A549 (cell line): ENCODE results near the gene CAMTA1. TPM values are rescaled to one million over a fixed set of nuclear protein-coding genes. Genes with fewer than 3 reads are reported as not detected.

ENCODE experiments used
- ATAC-seq, 2 experiments: fragments of 200-7000 bp in 1 of 2; fragments of >200 bp in 1 of 2; cut with Nextera tagmentation in 1 of 2; cut with Tn5 transposase in 1 of 2; 3 replicates each; pipeline versions ENCODE4 v1.8.0 to v1.9.1; 2018 to 2020; ENCODE audit warnings: mild to moderate bottlenecking in 1 of 2, moderate library complexity in 1 of 2
- CTCF ChIA-PET: fragments of 300-600 bp; sonication (Branson Sonifier 250); formaldehyde crosslinking; extraction: SDS; loops from one replicate; lab custom pipeline; 2021; ENCODE audit warnings: antibody characterized with exemption, inconsistent platforms; lab: Yijun Ruan, JAX
- POLR2A ChIA-PET: fragments of 350-600 bp; formaldehyde crosslinking; extraction: SDS; loops from one replicate; lab custom pipeline; 2021; ENCODE audit warnings: antibody characterized with exemption, inconsistent platforms; lab: Yijun Ruan, JAX
- DNase-seq, 2 experiments: peaks; one replicate each; pipeline versions ENCODE4 v3.0.0 to v3.0.0-alpha.2; 2011 to 2016; ENCODE audit warnings: low read depth in 1 of 2, low spot score in 1 of 2
- FAIRE-seq: peaks from 2 replicates; lab custom pipeline; 2011; peaks lifted over from hg19 to GRCh38; lab: Jason Lieb, UNC
- H3K27ac ChIP-seq, 2 experiments: fragments of >200 bp; sonication (Bioruptor Twin); formaldehyde crosslinking; 3 replicates each; pipeline ENCODE4 v1.5.1; 2016 to 2017
- H3K4me1 ChIP-seq: fragments of >200 bp; sonication (Bioruptor Twin); formaldehyde crosslinking; 3 replicates; pipeline ENCODE4 v1.6.1; 2016
- H3K4me2 ChIP-seq: fragments of >200 bp; sonication (Bioruptor Twin); formaldehyde crosslinking; 3 replicates; pipeline ENCODE4 v1.6.1; 2016
- H3K4me3 ChIP-seq: fragments of >200 bp; sonication (Bioruptor Twin); formaldehyde crosslinking; 3 replicates; pipeline ENCODE4 v1.5.1; 2016
- H3K9me3 ChIP-seq: fragments of >200 bp; sonication (Bioruptor Twin); formaldehyde crosslinking; 3 replicates; pipeline ENCODE4 v1.6.1; 2016
- CBX2 ChIP-seq: fragments of 200-600 bp; sonication (generic); IDR thresholded peaks from 2 replicates; pipeline ENCODE4 v1.6.1; 2016; ENCODE audit warnings: low read depth, mild to moderate bottlenecking, borderline replicate concordance
- CEBPB ChIP-seq, 2 experiments: fragments of >200 bp in 1 of 2; sonication (Bioruptor Twin) in 1 of 2; formaldehyde crosslinking in 1 of 2; IDR thresholded peaks; 2 replicates each; pipeline ENCODE4 v1.6.1; 2012 to 2016
- CHD2 ChIP-seq: fragments of 150-350 bp; IDR thresholded peaks from 2 replicates; pipeline ENCODE4 v1.6.1; 2014; ENCODE audit warnings: low read length; ENCODE audit not compliant: partially characterized antibody
- EHF ChIP-seq: fragments of 250-450 bp; sonication (Bioruptor Pico); IDR thresholded peaks from 2 replicates; pipeline ENCODE4 v1.5.0; 2020; ENCODE audit warnings: mild to moderate bottlenecking
- EP300 ChIP-seq, 2 experiments: fragments of >200 bp; sonication (Bioruptor Twin); formaldehyde crosslinking; IDR thresholded peaks; 2 replicates in 1 of 2; 3 replicates in 1 of 2; pipeline ENCODE4 v1.6.1; 2016 to 2017
- FOXS1 ChIP-seq: fragments of 250-450 bp; sonication (Bioruptor Pico); IDR thresholded peaks from 2 replicates; pipeline ENCODE4 v1.5.0; 2020; ENCODE audit warnings: mild to moderate bottlenecking, moderate library complexity
- HDAC2 ChIP-seq: fragments of 200-600 bp; sonication (generic); IDR thresholded peaks from 2 replicates; pipeline ENCODE4 v1.6.1; 2016
- HEYL ChIP-seq: fragments of 250-450 bp; sonication (Bioruptor Pico); IDR thresholded peaks from 2 replicates; pipeline ENCODE4 v1.8.0; 2021; ENCODE audit warnings: mild to moderate bottlenecking, moderate library complexity
- HOXB5 ChIP-seq: fragments of 250-450 bp; sonication (Bioruptor Pico); IDR thresholded peaks from 2 replicates; pipeline ENCODE4 v1.5.0; 2020; ENCODE audit warnings: mild to moderate bottlenecking, moderate library complexity
- JUN ChIP-seq, 2 experiments: fragments of >200 bp; sonication (Bioruptor Twin); formaldehyde crosslinking; IDR thresholded peaks; 2 replicates in 1 of 2; 3 replicates in 1 of 2; pipeline ENCODE4 v1.6.1; 2016 to 2017
- MYC ChIP-seq: IDR thresholded peaks from 2 replicates; pipeline ENCODE4 v1.6.1; 2012; ENCODE audit warnings: mild to moderate bottlenecking, inconsistent platforms, low read length, improper control_type of control experiment, borderline replicate concordance
- NPAS2 ChIP-seq: fragments of 250-450 bp; sonication (Bioruptor Pico); IDR thresholded peaks from 2 replicates; pipeline ENCODE4 v1.8.0; 2022; ENCODE audit warnings: mild to moderate bottlenecking, moderate library complexity, borderline replicate concordance
- NR3C1 ChIP-seq: fragments of >200 bp; sonication (Bioruptor Twin); formaldehyde crosslinking; IDR thresholded peaks from 3 replicates; pipeline ENCODE4 v1.6.1; 2017
- RAD21 ChIP-seq, 2 experiments: fragments of >200 bp in 1 of 2; sonication (Bioruptor Twin) in 1 of 2; formaldehyde crosslinking in 1 of 2; IDR thresholded peaks in 1 of 2; conservative IDR thresholded peaks in 1 of 2; 2 replicates in 1 of 2; 3 replicates in 1 of 2; pipeline ENCODE4 v1.6.1; 2012 to 2018; ENCODE audit warnings: inconsistent platforms in 1 of 2
- RARB ChIP-seq: fragments of 250-450 bp; sonication (Bioruptor Pico); IDR thresholded peaks from 2 replicates; pipeline ENCODE4 v1.8.0; 2021; ENCODE audit warnings: mild to moderate bottlenecking, moderate library complexity
- RCOR1 ChIP-seq: fragments of 150-350 bp; IDR thresholded peaks from 2 replicates; pipeline ENCODE4 v1.6.1; 2014; ENCODE audit warnings: antibody characterized with exemption, low read length, low read depth
- RFX5 ChIP-seq: fragments of 450-650 bp; IDR thresholded peaks from 2 replicates; pipeline ENCODE4 v1.7.1; 2014; ENCODE audit warnings: antibody characterized with exemption, mild to moderate bottlenecking, moderate library complexity
- SREBF2 ChIP-seq: fragments of 450-650 bp; IDR thresholded peaks from 2 replicates; pipeline ENCODE4 v1.6.1; 2014; ENCODE audit warnings: mild to moderate bottlenecking, moderate library complexity
- TP53 ChIP-seq: fragments of 250-450 bp; sonication (Bioruptor Pico); IDR thresholded peaks from 2 replicates; pipeline ENCODE4 v1.5.0; 2021; ENCODE audit warnings: mild to moderate bottlenecking, moderate library complexity
- ZC3H11A ChIP-seq: fragments of 450-650 bp; IDR thresholded peaks from 2 replicates; pipeline ENCODE4 v1.6.1; 2014; ENCODE audit warnings: antibody characterized with exemption, mild to moderate bottlenecking
- ZSCAN20 ChIP-seq: fragments of 250-450 bp; sonication (Bioruptor Pico); IDR thresholded peaks from 2 replicates; pipeline ENCODE4 v1.8.0; 2022; ENCODE audit warnings: mild to moderate bottlenecking, moderate library complexity
- WGBS: methylation state at CpG from one replicate; pipeline ENCODE4 v1.1.6; 2017; ENCODE audit errors: missing lambda C conversion rate; 5-methylcytosine and 5-hydroxymethylcytosine counted together
- polyA plus RNA-seq, 4 experiments: library from polyadenylated mRNA; depleted of rRNA in 3 of 4; stranded (reverse); fragments of >200 nt; fragmentation: RNase III in 1 of 4; extraction: RNeasy Plus Mini Kit Qiagen cat#74134 plus additional on column Dnase treatment in 1 of 4; gene quantifications; 2 replicates in 3 of 4; 3 replicates in 1 of 4; pipeline ENCODE4 v1.2.3, GENCODE V29; 2011 to 2017
- TF ChIP-seq, protein P1 (sequence below): fragments of >200 bp; sonication (Bioruptor Twin); formaldehyde crosslinking; IDR thresholded peaks from 3 replicates; pipeline ENCODE4 v1.6.1; 2016
- TF ChIP-seq, protein P2 (sequence below): fragments of >200 bp; sonication (Bioruptor Twin); formaldehyde crosslinking; IDR thresholded peaks from 2 replicates; pipeline ENCODE4 v1.6.1; 2016
- TF ChIP-seq, protein P3 (sequence below): IDR thresholded peaks from 2 replicates; pipeline ENCODE4 v1.6.1; 2012
- TF ChIP-seq, protein P4 (sequence below): fragments of 200-600 bp; sonication (generic); IDR thresholded peaks from 2 replicates; pipeline ENCODE4 v1.6.1; 2016; ENCODE audit warnings: antibody characterized with exemption, mild to moderate bottlenecking, moderate library complexity

Gene CAMTA1
- polyA plus RNA-seq, 2 of the 4 experiments (the other 2 are of a cell fraction) = 58.8 to 75.0 TPM

DNA sequence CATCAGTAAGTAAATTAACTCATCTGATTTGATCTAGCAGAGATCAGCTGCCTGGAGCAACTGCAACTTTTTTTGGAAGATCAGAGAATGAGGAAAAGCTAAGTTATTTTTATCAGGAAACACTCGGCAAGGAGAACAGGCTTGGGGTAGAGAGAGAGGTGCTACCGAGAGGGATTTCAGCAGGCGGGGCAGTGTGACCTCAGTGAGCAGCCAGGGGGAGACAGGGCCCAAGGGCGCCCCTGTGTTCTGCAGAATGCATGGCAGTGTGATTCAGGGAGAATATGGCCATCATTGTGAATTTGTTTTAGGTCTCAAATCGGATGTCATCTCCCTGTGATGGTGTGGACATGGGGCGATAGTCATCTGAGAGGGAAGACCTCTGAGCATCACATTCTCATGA lies 501.8 kb downstream of the CAMTA1 start (continued):
- TF ChIP-seq, protein P1, sequence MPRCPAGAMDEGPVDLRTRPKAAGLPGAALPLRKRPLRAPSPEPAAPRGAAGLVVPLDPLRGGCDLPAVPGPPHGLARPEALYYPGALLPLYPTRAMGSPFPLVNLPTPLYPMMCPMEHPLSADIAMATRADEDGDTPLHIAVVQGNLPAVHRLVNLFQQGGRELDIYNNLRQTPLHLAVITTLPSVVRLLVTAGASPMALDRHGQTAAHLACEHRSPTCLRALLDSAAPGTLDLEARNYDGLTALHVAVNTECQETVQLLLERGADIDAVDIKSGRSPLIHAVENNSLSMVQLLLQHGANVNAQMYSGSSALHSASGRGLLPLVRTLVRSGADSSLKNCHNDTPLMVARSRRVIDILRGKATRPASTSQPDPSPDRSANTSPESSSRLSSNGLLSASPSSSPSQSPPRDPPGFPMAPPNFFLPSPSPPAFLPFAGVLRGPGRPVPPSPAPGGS = no peak
- TF ChIP-seq RAD21 (conservative IDR thresholded peaks at IDR 0.05 in 1 of 2, IDR thresholded peaks at IDR 0.05 in 1 of 2) = no peak
- TF ChIP-seq, protein P2, sequence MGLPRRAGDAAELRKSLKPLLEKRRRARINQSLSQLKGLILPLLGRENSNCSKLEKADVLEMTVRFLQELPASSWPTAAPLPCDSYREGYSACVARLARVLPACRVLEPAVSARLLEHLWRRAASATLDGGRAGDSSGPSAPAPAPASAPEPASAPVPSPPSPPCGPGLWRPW = no peak

DNA sequence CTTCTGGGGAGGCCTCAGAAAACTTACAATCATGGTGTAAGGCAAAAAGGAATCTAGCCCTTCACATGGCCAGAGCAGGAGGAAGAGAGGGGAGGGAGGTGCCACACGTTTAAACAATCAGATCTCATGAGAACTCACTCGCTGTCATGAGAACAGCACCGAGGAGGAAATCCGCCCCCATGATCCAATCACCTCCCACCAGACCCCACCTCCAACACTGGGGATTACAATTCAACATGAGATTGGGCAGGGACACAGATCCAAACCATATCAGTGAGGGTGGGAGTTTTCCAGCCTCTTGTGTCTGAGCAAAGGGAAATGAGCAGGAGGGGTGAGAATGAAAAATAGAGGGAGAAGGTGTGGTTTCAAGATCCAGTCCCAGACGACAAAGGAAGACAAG lies 503.7 kb downstream of the CAMTA1 start:
- Histone ChIP-seq H3K4me1 (no peaks in the 10 kb centered on the region), H3K4me3 (no peak overlapping the region), H3K9me3 (no peaks in the 10 kb centered on the region; the same call in 2 of the 3 replicates), H3K27ac (peak overlapping the region in 1 of 2 experiments; percentile 97; a peak in 2 of 6 replicates), H3K4me2 (no peak overlapping the region)
- FAIRE-seq (no peak), ATAC-seq (no peak), DNase-seq (no peak)
- no peak for TF ChIP-seq NR3C1
- no peak for TF ChIP-seq ZC3H11A
- no peak for TF ChIP-seq CHD2
- TF ChIP-seq RARB (CRISPR knock-in tag) = no peak
- TF ChIP-seq MYC = no peak
- TF ChIP-seq FOXS1 (CRISPR knock-in tag) = no peak
- no peak for TF ChIP-seq HEYL (CRISPR knock-in tag)
- no peak for TF ChIP-seq RFX5
- no peak for TF ChIP-seq HOXB5 (CRISPR knock-in tag)
- TF ChIP-seq EHF (CRISPR knock-in tag) = no peak
- 89% methylated on average over 5 of the region's 5 CpGs for WGBS
- ChIA-PET CTCF (no interaction called here), POLR2A (no interaction called here)

DNA sequence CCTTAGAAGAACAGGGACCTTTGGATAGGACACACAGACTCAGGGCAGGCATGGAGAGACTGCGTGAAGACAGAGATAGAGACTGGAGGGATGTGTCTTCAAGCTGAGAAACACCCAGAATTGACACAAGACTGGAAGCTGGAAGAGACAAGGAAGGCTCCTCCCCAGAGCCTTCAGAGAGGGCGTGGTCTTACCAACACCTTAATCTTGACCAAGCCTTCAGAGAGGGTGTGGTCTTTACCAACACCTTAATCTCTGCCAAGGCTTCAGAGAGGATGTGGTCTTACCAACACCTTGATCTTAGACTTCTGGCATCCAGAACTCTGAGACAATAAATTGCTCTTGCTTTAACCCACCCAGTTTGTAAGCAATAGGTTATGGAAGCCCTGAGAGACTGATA lies 504.4 kb downstream of the CAMTA1 start:
- Histone ChIP-seq H3K27ac (peak overlapping the region; percentile 24 to 97; a peak in 3 of 6 replicates), H3K9me3 (no peaks in the 10 kb centered on the region; the same call in 2 of the 3 replicates), H3K4me1 (no peaks in the 10 kb centered on the region), H3K4me3 (no peak overlapping the region), H3K4me2 (no peak overlapping the region)
- ATAC-seq (no peak), FAIRE-seq (no peak), DNase-seq (no peak)
- 88% methylated on average over 2 of the region's 2 CpGs for WGBS
- ChIA-PET POLR2A (no interaction called here), CTCF (no interaction called here)
- TF ChIP-seq TP53 (CRISPR knock-in tag) (no peak), ZSCAN20 (no peak), RARB (CRISPR knock-in tag) (no peak), RFX5 (no peak), CBX2 (no peak)

DNA sequence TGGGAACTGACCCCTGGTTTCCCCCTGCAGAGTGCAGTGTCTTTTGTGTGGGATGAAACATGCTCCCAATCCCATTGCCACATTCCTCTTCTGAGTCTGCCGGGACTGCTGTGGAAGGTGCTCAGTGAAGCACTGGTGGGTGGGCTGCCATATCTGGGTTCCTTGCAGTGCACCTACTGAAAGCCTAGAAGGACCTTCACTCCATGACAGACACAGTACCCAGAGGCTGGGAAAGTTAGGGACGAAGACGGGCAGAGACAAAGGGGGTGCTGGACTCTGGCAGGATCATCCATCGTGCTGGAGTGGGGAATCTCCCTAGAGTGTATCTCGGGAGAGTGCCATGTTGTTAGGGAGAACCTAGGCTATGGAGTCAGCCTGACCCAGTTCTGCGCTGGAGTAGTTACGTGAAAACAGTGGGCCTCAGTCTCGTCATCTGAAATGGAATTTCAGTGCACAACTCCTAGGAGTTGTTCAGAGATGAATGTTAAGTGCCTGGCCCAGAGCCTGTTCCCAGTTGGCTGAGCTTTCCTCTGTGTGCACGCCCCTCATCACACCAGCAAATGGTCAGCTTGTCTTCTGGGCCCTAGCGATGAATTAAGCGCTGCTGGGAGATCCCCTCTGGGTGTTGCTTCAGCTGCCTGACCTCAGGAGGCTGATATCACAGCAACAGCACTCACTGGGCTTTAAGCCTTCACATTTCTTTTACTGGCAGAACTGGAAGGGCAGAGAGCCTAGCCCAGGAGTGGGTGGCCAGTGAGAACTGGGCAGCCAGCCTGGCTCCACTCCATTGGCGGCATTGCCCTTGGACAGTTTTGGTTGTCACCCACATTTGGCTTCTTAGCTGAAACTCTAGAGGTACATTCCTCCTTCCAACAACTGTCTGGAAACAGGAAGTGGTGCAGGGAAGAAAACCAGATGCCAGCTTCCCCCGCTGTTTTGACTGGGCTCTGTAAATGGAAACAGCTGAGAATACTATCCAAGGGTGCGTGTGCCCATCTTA lies 506.0 kb downstream of the CAMTA1 start:
- Histone ChIP-seq H3K4me1 (no peaks in the 10 kb centered on the region), H3K4me2 (no peak overlapping the region), H3K9me3 (peaks cover 11% of the 10 kb centered on the region), H3K27ac (peak overlapping the region; percentile 56 to 97; a peak in 5 of 6 replicates), H3K4me3 (no peak overlapping the region)
- DNase-seq = no peak
- 85% methylated on average over 11 of the region's 14 CpGs for WGBS
- POLR2A ChIA-PET = no interaction called here
- ATAC-seq = no peak
- no peak for FAIRE-seq
- CTCF ChIA-PET = no interaction called here
- TF ChIP-seq RCOR1 = no peak
- no peak for TF ChIP-seq JUN (IDR thresholded peaks at IDR 0.05)
- TF ChIP-seq RAD21 (conservative IDR thresholded peaks at IDR 0.05 in 1 of 2, IDR thresholded peaks at IDR 0.05 in 1 of 2) = no peak
- no peak for TF ChIP-seq MYC
- TF ChIP-seq, protein P3, sequence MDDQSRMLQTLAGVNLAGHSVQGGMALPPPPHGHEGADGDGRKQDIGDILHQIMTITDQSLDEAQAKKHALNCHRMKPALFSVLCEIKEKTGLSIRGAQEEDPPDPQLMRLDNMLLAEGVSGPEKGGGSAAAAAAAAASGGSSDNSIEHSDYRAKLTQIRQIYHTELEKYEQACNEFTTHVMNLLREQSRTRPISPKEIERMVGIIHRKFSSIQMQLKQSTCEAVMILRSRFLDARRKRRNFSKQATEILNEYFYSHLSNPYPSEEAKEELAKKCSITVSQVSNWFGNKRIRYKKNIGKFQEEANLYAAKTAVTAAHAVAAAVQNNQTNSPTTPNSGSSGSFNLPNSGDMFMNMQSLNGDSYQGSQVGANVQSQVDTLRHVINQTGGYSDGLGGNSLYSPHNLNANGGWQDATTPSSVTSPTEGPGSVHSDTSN = no peak
- TF ChIP-seq NR3C1 = no peak
- TF ChIP-seq TP53 (CRISPR knock-in tag) = no peak
- TF ChIP-seq NPAS2 = no peak
- TF ChIP-seq EP300 (IDR thresholded peaks at IDR 0.05) = no peak
- no peak for TF ChIP-seq HDAC2
- TF ChIP-seq SREBF2 = no peak
- no peak for TF ChIP-seq CEBPB (IDR thresholded peaks at IDR 0.05)
- TF ChIP-seq, protein P4, sequence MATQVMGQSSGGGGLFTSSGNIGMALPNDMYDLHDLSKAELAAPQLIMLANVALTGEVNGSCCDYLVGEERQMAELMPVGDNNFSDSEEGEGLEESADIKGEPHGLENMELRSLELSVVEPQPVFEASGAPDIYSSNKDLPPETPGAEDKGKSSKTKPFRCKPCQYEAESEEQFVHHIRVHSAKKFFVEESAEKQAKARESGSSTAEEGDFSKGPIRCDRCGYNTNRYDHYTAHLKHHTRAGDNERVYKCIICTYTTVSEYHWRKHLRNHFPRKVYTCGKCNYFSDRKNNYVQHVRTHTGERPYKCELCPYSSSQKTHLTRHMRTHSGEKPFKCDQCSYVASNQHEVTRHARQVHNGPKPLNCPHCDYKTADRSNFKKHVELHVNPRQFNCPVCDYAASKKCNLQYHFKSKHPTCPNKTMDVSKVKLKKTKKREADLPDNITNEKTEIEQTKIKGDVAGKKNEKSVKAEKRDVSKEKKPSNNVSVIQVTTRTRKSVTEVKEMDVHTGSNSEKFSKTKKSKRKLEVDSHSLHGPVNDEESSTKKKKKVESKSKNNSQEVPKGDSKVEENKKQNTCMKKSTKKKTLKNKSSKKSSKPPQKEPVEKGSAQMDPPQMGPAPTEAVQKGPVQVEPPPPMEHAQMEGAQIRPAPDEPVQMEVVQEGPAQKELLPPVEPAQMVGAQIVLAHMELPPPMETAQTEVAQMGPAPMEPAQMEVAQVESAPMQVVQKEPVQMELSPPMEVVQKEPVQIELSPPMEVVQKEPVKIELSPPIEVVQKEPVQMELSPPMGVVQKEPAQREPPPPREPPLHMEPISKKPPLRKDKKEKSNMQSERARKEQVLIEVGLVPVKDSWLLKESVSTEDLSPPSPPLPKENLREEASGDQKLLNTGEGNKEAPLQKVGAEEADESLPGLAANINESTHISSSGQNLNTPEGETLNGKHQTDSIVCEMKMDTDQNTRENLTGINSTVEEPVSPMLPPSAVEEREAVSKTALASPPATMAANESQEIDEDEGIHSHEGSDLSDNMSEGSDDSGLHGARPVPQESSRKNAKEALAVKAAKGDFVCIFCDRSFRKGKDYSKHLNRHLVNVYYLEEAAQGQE = no peak
